ENCODE data around the gene DPP8. TPM values are rescaled to one million over a fixed set of nuclear protein-coding genes. Genes with fewer than 3 reads are reported as not detected.

DPP8 gene
- polyA plus RNA-seq, 1 of the 3 experiments (the other 2 are of a cell fraction), result 14.1 TPM

DNA sequence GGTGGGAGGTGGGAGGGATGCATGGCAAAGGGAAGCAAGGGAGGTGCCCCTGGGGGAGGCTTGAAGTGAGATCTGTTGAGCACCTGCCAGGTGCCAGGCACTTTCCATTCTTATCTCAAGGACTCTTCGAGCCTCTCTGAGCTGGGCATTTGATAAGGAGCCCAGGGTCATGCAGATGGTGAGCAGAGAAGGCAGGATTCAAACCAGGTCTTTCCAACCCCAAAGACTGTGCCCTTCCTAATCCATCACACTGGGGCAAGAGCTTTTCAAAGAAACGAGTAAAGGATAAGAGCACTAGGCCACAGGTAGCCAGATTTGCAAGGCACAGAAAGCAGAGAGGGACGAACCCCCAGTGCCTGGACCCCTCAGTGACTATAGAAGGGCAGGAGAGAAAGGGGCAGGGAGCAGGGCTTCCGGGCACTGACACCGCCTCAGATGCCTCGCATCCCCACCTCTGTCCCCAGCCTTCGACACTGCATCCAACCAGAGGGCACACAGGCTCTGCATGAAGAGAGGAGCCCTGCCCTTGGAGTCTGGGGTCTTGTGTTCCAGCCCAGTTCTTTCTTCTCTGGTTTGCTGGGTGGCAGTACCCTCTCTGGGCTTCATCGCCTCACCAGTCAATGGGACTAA is 115.8 kb downstream of the DPP8 start:
- TF ChIP-seq, protein P1, sequence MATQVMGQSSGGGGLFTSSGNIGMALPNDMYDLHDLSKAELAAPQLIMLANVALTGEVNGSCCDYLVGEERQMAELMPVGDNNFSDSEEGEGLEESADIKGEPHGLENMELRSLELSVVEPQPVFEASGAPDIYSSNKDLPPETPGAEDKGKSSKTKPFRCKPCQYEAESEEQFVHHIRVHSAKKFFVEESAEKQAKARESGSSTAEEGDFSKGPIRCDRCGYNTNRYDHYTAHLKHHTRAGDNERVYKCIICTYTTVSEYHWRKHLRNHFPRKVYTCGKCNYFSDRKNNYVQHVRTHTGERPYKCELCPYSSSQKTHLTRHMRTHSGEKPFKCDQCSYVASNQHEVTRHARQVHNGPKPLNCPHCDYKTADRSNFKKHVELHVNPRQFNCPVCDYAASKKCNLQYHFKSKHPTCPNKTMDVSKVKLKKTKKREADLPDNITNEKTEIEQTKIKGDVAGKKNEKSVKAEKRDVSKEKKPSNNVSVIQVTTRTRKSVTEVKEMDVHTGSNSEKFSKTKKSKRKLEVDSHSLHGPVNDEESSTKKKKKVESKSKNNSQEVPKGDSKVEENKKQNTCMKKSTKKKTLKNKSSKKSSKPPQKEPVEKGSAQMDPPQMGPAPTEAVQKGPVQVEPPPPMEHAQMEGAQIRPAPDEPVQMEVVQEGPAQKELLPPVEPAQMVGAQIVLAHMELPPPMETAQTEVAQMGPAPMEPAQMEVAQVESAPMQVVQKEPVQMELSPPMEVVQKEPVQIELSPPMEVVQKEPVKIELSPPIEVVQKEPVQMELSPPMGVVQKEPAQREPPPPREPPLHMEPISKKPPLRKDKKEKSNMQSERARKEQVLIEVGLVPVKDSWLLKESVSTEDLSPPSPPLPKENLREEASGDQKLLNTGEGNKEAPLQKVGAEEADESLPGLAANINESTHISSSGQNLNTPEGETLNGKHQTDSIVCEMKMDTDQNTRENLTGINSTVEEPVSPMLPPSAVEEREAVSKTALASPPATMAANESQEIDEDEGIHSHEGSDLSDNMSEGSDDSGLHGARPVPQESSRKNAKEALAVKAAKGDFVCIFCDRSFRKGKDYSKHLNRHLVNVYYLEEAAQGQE (IDR thresholded peaks at IDR 0.05; ENCODE audit: low read depth, low read length), result no peak
- TF ChIP-seq, protein P2, sequence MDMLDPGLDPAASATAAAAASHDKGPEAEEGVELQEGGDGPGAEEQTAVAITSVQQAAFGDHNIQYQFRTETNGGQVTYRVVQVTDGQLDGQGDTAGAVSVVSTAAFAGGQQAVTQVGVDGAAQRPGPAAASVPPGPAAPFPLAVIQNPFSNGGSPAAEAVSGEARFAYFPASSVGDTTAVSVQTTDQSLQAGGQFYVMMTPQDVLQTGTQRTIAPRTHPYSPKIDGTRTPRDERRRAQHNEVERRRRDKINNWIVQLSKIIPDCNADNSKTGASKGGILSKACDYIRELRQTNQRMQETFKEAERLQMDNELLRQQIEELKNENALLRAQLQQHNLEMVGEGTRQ (IDR thresholded peaks at IDR 0.05; ENCODE audit: borderline replicate concordance, low read depth, low read length), result no peak
- no peak for TF ChIP-seq ELF1 (IDR thresholded peaks at IDR 0.05)
- TF ChIP-seq GABPA (IDR thresholded peaks at IDR 0.05; ENCODE audit: low read depth), result no peak
- TF ChIP-seq RCOR1 (IDR thresholded peaks at IDR 0.05; ENCODE audit: low read length), result no peak
- TF ChIP-seq RAD21 (IDR thresholded peaks at IDR 0.05; ENCODE audit: low read length), result no peak
- no peak for TF ChIP-seq EP300 (IDR thresholded peaks at IDR 0.05; ENCODE audit: borderline replicate concordance in 1 of 2, low read depth in 1 of 2, low read length in 1 of 2)
- TF ChIP-seq FOXJ3 (CRISPR knock-in tag; IDR thresholded peaks at IDR 0.05), result no peak
- TF ChIP-seq USF1 (IDR thresholded peaks at IDR 0.05; ENCODE audit: borderline replicate concordance, low read depth), result no peak
- no peak for TF ChIP-seq TEAD4 (IDR thresholded peaks at IDR 0.05; ENCODE audit: borderline replicate concordance, insufficient read depth)
- no peak for TF ChIP-seq RXRA (IDR thresholded peaks at IDR 0.05; ENCODE audit: borderline replicate concordance, low read depth)
- TF ChIP-seq, protein P3, sequence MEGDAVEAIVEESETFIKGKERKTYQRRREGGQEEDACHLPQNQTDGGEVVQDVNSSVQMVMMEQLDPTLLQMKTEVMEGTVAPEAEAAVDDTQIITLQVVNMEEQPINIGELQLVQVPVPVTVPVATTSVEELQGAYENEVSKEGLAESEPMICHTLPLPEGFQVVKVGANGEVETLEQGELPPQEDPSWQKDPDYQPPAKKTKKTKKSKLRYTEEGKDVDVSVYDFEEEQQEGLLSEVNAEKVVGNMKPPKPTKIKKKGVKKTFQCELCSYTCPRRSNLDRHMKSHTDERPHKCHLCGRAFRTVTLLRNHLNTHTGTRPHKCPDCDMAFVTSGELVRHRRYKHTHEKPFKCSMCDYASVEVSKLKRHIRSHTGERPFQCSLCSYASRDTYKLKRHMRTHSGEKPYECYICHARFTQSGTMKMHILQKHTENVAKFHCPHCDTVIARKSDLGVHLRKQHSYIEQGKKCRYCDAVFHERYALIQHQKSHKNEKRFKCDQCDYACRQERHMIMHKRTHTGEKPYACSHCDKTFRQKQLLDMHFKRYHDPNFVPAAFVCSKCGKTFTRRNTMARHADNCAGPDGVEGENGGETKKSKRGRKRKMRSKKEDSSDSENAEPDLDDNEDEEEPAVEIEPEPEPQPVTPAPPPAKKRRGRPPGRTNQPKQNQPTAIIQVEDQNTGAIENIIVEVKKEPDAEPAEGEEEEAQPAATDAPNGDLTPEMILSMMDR (IDR thresholded peaks at IDR 0.05), result no peak
- TF ChIP-seq MAX (IDR thresholded peaks at IDR 0.05; ENCODE audit: low read depth), result no peak
- Histone ChIP-seq H3K27ac (ENCODE audit: low read depth in 2 of 2, low read length in 1 of 2) (no peak overlapping the region), H3K9ac (no peak overlapping the region), H3K4me1 (ENCODE audit: control insufficient read depth in 1 of 2, insufficient read depth in 2 of 2, low read depth in 1 of 2, low read length in 1 of 2) (peaks cover 0 to 8% of the 10 kb centered on the region in 2 experiments; a peak in 1 of 4 replicates), H3K9me3 (no peaks in the 10 kb centered on the region), H3K4me2 (no peak overlapping the region), H4K20me1 (ENCODE audit: insufficient read depth) (no peaks in the 10 kb centered on the region), H3K36me3 (replicated peaks in 1 of 2; ENCODE audit: control insufficient read depth in 1 of 2, insufficient read depth in 2 of 2, low read length in 1 of 2) (no peaks in the 10 kb centered on the region), H2AFZ (ENCODE audit: low read depth) (no peak overlapping the region), H3K9me2 (no peaks in the 10 kb centered on the region), H3K4me3 (ENCODE audit: low read depth in 2 of 2, low read length in 1 of 2) (no peak overlapping the region), H3F3A (replicated peaks; ENCODE audit: insufficient read depth) (no peaks in the 10 kb centered on the region), H3K27me3 (ENCODE audit: insufficient read depth) (peaks cover 5% of the 10 kb centered on the region), H3K79me2 (ENCODE audit: insufficient read depth) (no peaks in the 10 kb centered on the region)
- 89% methylated on average over 8 of the region's 8 CpGs for WGBS (ENCODE audit: low lambda C conversion rate)
- no peak for DNase-seq
- ChIA-PET POLR2A (no interaction called here), CTCF (interaction anchor here (0.8 to 37.1 kb wide), 36 partner anchors 8 to 887 kb away, joined by 3 to 969 read pairs (median 6); partner anchors contain the start of gene IGDCC4)
